ENCODE measurements around the gene SPAG9.
A peak's percentile ranks its signal among the peaks of the same experiment; 100 is the strongest.

The SPAG9 gene

GRCh38 chr17:51029568-51030463, 90.9 kb downstream of the SPAG9 start:
- no peak for DNase-seq

GRCh38 chr17:51029142-51029541, 91.5 kb downstream of the SPAG9 start:
- DNase-seq: no peak

GRCh38 chr17:51028176-51028863, 92.3 kb downstream of the SPAG9 start:
- no peak for DNase-seq

- DNase-seq: no peak
Measured at GRCh38 chr17:51018541-51018940, 102.1 kb downstream of the SPAG9 start.

- no peak for DNase-seq
Measured at GRCh38 chr17:51017270-51017669, 103.4 kb downstream of the SPAG9 start.

- DNase-seq: no peak
Measured at GRCh38 chr17:51016099-51016498, 104.6 kb downstream of the SPAG9 start.

- no peak for DNase-seq
Measured at GRCh38 chr17:51015145-51015558, 105.5 kb downstream of the SPAG9 start.

GRCh38 chr17:51014129-51014528, 106.5 kb downstream of the SPAG9 start:
- DNase-seq: no peak

GRCh38 chr17:51013322-51013721, 107.3 kb downstream of the SPAG9 start:
- DNase-seq: no peak

GRCh38 chr17:51012538-51012937, 108.1 kb downstream of the SPAG9 start:
- no peak for DNase-seq

GRCh38 chr17:51010173-51010675, 110.4 kb downstream of the SPAG9 start:
- DNase-seq: no peak

- no peak for DNase-seq
Measured at GRCh38 chr17:51006601-51007000, 114.1 kb downstream of the SPAG9 start.

- DNase-seq: no peak
Measured at GRCh38 chr17:51005768-51006167, 114.9 kb downstream of the SPAG9 start.

GRCh38 chr17:51004249-51004648, 116.4 kb downstream of the SPAG9 start:
- no peak for DNase-seq

GRCh38 chr17:51000835-51001638, 119.6 kb downstream of the SPAG9 start:
- DNase-seq: no peak

- DNase-seq: no peak
Measured at GRCh38 chr17:50995668-50996067, 125.0 kb downstream of the SPAG9 start.

GRCh38 chr17:50993544-50993943, 127.1 kb downstream of the SPAG9 start:
- peak in 1 of 2 experiments; percentile 12 for DNase-seq

GRCh38 chr17:50989149-50989548, 131.5 kb downstream of the SPAG9 start:
- no peak for DNase-seq

GRCh38 chr17:50988427-50988826, 132.2 kb downstream of the SPAG9 start:
- DNase-seq: no peak

GRCh38 chr17:50986989-50987660, 133.5 kb downstream of the SPAG9 start:
- no peak for DNase-seq

- DNase-seq: no peak
Measured at GRCh38 chr17:50981279-50981678, 139.4 kb downstream of the SPAG9 start.

GRCh38 chr17:50979524-50979927, 141.1 kb downstream of the SPAG9 start:
- DNase-seq: no peak
